ENCODE measurements around the gene AQP5. TPM values are rescaled to one million over a fixed set of nuclear protein-coding genes. Genes with fewer than 3 reads are reported as not detected.
"Not testable (repeated sequence)": the region's sequence is repeated elsewhere in the genome, so short reads cannot be mapped to it uniquely, and the experiment has no call there.

Gene AQP5
- total RNA-seq, 1 donor from 2014 or later: 0.62 TPM

GRCh38 chr12:49980501-49981349, 19.1 kb downstream of the AQP5 start:
- no peak for DNase-seq

- no peak for DNase-seq
Measured at GRCh38 chr12:49982246-49983087, 20.8 kb downstream of the AQP5 start.

GRCh38 chr12:49983892-49984291, 22.2 kb downstream of the AQP5 start:
- no peak for DNase-seq

- no peak for DNase-seq
Measured at GRCh38 chr12:49984476-49985359, 23.0 kb downstream of the AQP5 start.

- DNase-seq: no peak
Measured at GRCh38 chr12:49985981-49986380, 24.3 kb downstream of the AQP5 start.

GRCh38 chr12:49986476-49986875, 24.8 kb downstream of the AQP5 start:
- DNase-seq: not testable (repeated sequence)

- DNase-seq: no peak
Measured at GRCh38 chr12:49987625-49988303, 26.1 kb downstream of the AQP5 start.

- not testable (repeated sequence) for DNase-seq
Measured at GRCh38 chr12:49989400-49989799, 27.7 kb downstream of the AQP5 start.

- no peak for DNase-seq
Measured at GRCh38 chr12:49990273-49990672, 28.6 kb downstream of the AQP5 start.

- no peak for DNase-seq
Measured at GRCh38 chr12:49998453-49998852, 36.8 kb downstream of the AQP5 start.

- no peak for DNase-seq
Measured at GRCh38 chr12:50003595-50003994, 41.9 kb downstream of the AQP5 start.

- DNase-seq: no peak
Measured at GRCh38 chr12:50004696-50005095, 43.0 kb downstream of the AQP5 start.

- DNase-seq: no peak
Measured at GRCh38 chr12:50005175-50005574, 43.5 kb downstream of the AQP5 start.

- no peak for DNase-seq
Measured at GRCh38 chr12:50006280-50006679, 44.6 kb downstream of the AQP5 start.

- no peak for DNase-seq
Measured at GRCh38 chr12:50006754-50007442, 45.2 kb downstream of the AQP5 start.

- DNase-seq: no peak
Measured at GRCh38 chr12:50013361-50014147, 51.9 kb downstream of the AQP5 start.

- no peak for DNase-seq
Measured at GRCh38 chr12:50014342-50014741, 52.7 kb downstream of the AQP5 start.

Data from occipital lobe (tissue), 2 donors.